H1 (cell line): Measurements from ENCODE around the gene CAMK2B. TPM values are rescaled to one million over a fixed set of nuclear protein-coding genes. Genes with fewer than 3 reads are reported as not detected.
A peak's percentile ranks its signal among the peaks of the same experiment; 100 is the strongest.

Experiments
- CTCF ChIA-PET: fragments of 300-600 bp; sonication (Branson Sonifier 250); formaldehyde crosslinking; loops from one replicate; lab custom pipeline; 2021; ENCODE audit not compliant: partially characterized antibody; lab: Charles Lee
- POLR2A ChIA-PET: fragments of 300-600 bp; sonication (Branson Sonifier 250); formaldehyde crosslinking; loops from one replicate; lab custom pipeline; 2021; ENCODE audit warnings: inconsistent platforms; ENCODE audit not compliant: partially characterized antibody; lab: Charles Lee
- DNase-seq, 2 experiments: peaks; one replicate each; pipeline versions ENCODE4 v3.0.0 to v3.0.0-alpha.2; 2010 to 2022; ENCODE audit warnings: low spot score in 2 of 2, low read depth in 1 of 2, mixed read lengths in 1 of 2
- FAIRE-seq: peaks from 2 replicates; lab custom pipeline; 2011; peaks lifted over from hg19 to GRCh38; lab: Jason Lieb, UNC
- H2AFZ ChIP-seq: 2 replicates; pipeline ENCODE4 v1.8.1; 2012; ENCODE audit warnings: low read length, inconsistent platforms
- H2AK5ac ChIP-seq: 2 replicates; pipeline ENCODE4 v1.6.1; 2013; ENCODE audit warnings: low read depth, low read length
- H2BK120ac ChIP-seq: replicated peaks from 2 replicates; pipeline ENCODE3; 2013; ENCODE audit warnings: low read depth, low read length, inconsistent platforms
- H2BK12ac ChIP-seq: 2 replicates; pipeline ENCODE4 v1.6.1; 2013; ENCODE audit warnings: low read depth, low read length
- H2BK15ac ChIP-seq: 2 replicates; pipeline ENCODE4 v1.6.1; 2013; ENCODE audit warnings: low read length
- H2BK20ac ChIP-seq: 2 replicates; pipeline ENCODE4 v1.6.1; 2013; ENCODE audit warnings: low read length
- H2BK5ac ChIP-seq: 2 replicates; pipeline ENCODE4 v1.6.1; 2013; ENCODE audit warnings: low read depth, low read length
- H3K14ac ChIP-seq: 2 replicates; pipeline ENCODE4 v1.6.1; 2013; ENCODE audit warnings: inconsistent platforms; ENCODE audit not compliant: insufficient read length
- H3K18ac ChIP-seq: 2 replicates; pipeline ENCODE4 v1.6.1; 2013; ENCODE audit warnings: low read length; ENCODE audit errors: extremely low read depth
- H3K23ac ChIP-seq: 2 replicates; pipeline ENCODE4 v1.6.1; 2013; ENCODE audit warnings: inconsistent platforms; ENCODE audit not compliant: insufficient read length
- H3K23me2 ChIP-seq: 2 replicates; pipeline ENCODE4 v1.6.1; 2013; ENCODE audit warnings: low read depth, low read length
- H3K27ac ChIP-seq: 2 replicates; pipeline ENCODE4 v1.6.1; 2011; ENCODE audit warnings: low read depth, low read length, inconsistent platforms
- H3K27me3 ChIP-seq, 4 experiments: replicated peaks in 1 of 4; 1 replicate in 1 of 4; 2 replicates in 3 of 4; pipeline versions ENCODE4 v1.6.1 to v1.8.1; 2011 to 2013; ENCODE audit warnings: low read length in 3 of 4, mild to moderate bottlenecking in 3 of 4, inconsistent platforms in 2 of 4, mixed read lengths in 2 of 4, moderate library complexity in 1 of 4; ENCODE audit not compliant: control insufficient read depth in 3 of 4, insufficient read depth in 3 of 4; ENCODE audit errors: extremely low read depth in 1 of 4
- H3K36me3 ChIP-seq, 4 experiments: 2 replicates each; pipeline versions ENCODE4 v1.6.1 to v1.8.1; 2011 to 2013; ENCODE audit warnings: mild to moderate bottlenecking in 4 of 4, low read length in 3 of 4, moderate library complexity in 2 of 4, control low read depth in 1 of 4, inconsistent platforms in 1 of 4; ENCODE audit not compliant: insufficient read depth in 4 of 4, control insufficient read depth in 2 of 4
- H3K4ac ChIP-seq: replicated peaks from 2 replicates; pipeline ENCODE3; 2013; ENCODE audit warnings: low read length, low read depth, mixed read lengths, inconsistent platforms; ENCODE audit not compliant: insufficient read length
- H3K4me1 ChIP-seq, 4 experiments: replicated peaks in 1 of 4; 1 replicate in 1 of 4; 2 replicates in 3 of 4; pipeline versions ENCODE4 v1.6.1 to v1.8.1; 2011 to 2013; ENCODE audit warnings: low read length in 3 of 4, inconsistent platforms in 2 of 4, mixed read lengths in 1 of 4; ENCODE audit not compliant: insufficient read depth in 4 of 4, control insufficient read depth in 3 of 4
- H3K4me2 ChIP-seq, 2 experiments: 2 replicates each; pipeline versions ENCODE4 v1.6.1 to v1.8.1; 2011 to 2013; ENCODE audit warnings: low read depth in 2 of 2, low read length in 2 of 2, control low read depth in 1 of 2, inconsistent platforms in 1 of 2, mild to moderate bottlenecking in 1 of 2; ENCODE audit not compliant: insufficient read depth in 1 of 2
- H3K4me3 ChIP-seq, 4 experiments: fragments of 200-600, 300-600 bp in 1 of 4; sonication (generic), shearing (Covaris generic), sonication (Bioruptor Twin) in 1 of 4; 2 replicates each; pipeline versions ENCODE4 v1.5.1 to v1.8.1; 2011 to 2016; ENCODE audit warnings: low read length in 4 of 4, low read depth in 3 of 4, control low read depth in 2 of 4, inconsistent platforms in 2 of 4, mild to moderate bottlenecking in 2 of 4, mixed read lengths in 1 of 4, moderate library complexity in 1 of 4; ENCODE audit not compliant: insufficient read depth in 2 of 4; ENCODE audit errors: extremely low read depth in 1 of 4
- H3K56ac ChIP-seq: replicated peaks from 2 replicates; pipeline ENCODE3; 2013; ENCODE audit warnings: low read depth, mild to moderate bottlenecking, mixed read lengths, low read length, inconsistent platforms; ENCODE audit not compliant: insufficient read length
- H3K79me1 ChIP-seq: 2 replicates; pipeline ENCODE4 v1.6.1; 2013; ENCODE audit warnings: low read depth, low read length, control low read depth
- H3K79me2 ChIP-seq, 2 experiments: 2 replicates each; pipeline versions ENCODE4 v1.6.1 to v1.8.1; 2012 to 2013; ENCODE audit warnings: low read length in 2 of 2, mild to moderate bottlenecking in 2 of 2, inconsistent platforms in 1 of 2; ENCODE audit not compliant: insufficient read depth in 2 of 2, control insufficient read depth in 1 of 2
- H3K9ac ChIP-seq, 4 experiments: replicated peaks in 1 of 4; 1 replicate in 1 of 4; 2 replicates in 3 of 4; pipeline versions ENCODE4 v1.6.1 to v1.8.1; 2011 to 2013; ENCODE audit warnings: low read depth in 3 of 4, low read length in 3 of 4, control low read depth in 2 of 4, mild to moderate bottlenecking in 2 of 4, moderate library complexity in 2 of 4, inconsistent platforms in 1 of 4; ENCODE audit errors: extremely low read depth in 1 of 4
- H3K9me3 ChIP-seq, 2 experiments: 2 replicates each; pipeline versions ENCODE4 v1.6.1 to v1.8.1; 2012 to 2013; ENCODE audit warnings: mild to moderate bottlenecking in 2 of 2, moderate library complexity in 2 of 2, control low read depth in 1 of 2, inconsistent platforms in 1 of 2, low read depth in 1 of 2, low read length in 1 of 2, mixed read lengths in 1 of 2; ENCODE audit not compliant: insufficient read depth in 2 of 2
- H4K20me1 ChIP-seq, 2 experiments: replicated peaks in 1 of 2; 2 replicates each; pipeline versions ENCODE3 to v1.8.1; 2011 to 2013; ENCODE audit warnings: inconsistent platforms in 2 of 2, low read length in 2 of 2, mild to moderate bottlenecking in 1 of 2; ENCODE audit not compliant: insufficient read depth in 2 of 2, control insufficient read depth in 1 of 2
- H4K5ac ChIP-seq: 2 replicates; pipeline ENCODE4 v1.6.1; 2013; ENCODE audit warnings: low read length, low read depth, mixed read lengths, inconsistent platforms; ENCODE audit not compliant: insufficient read length
- H4K8ac ChIP-seq: 2 replicates; pipeline ENCODE4 v1.8.0; 2013; ENCODE audit warnings: mild to moderate bottlenecking, moderate library complexity, low read length, inconsistent platforms; ENCODE audit not compliant: insufficient read depth; ENCODE audit errors: extremely low read depth
- H4K91ac ChIP-seq: replicated peaks from 2 replicates; pipeline ENCODE3; 2013; ENCODE audit warnings: low read length, mixed read lengths, inconsistent platforms; ENCODE audit not compliant: insufficient read length
- GABPA ChIP-seq: IDR thresholded peaks from 2 replicates; pipeline ENCODE4 v1.6.1; 2011; ENCODE audit warnings: mild to moderate bottlenecking, low read length, moderate library complexity, borderline replicate concordance; ENCODE audit not compliant: insufficient read depth
- USF2 ChIP-seq: IDR thresholded peaks from 2 replicates; pipeline ENCODE4 v1.6.1; 2011; ENCODE audit warnings: low read length, improper control_type of control experiment
- WGBS, 2 experiments: shearing (Covaris generic) in 1 of 2; methylation state at CpG; one replicate each; pipeline versions ENCODE4 v1.1.6 to v1.1.7; 2013 to 2015; ENCODE audit warnings: low lambda C conversion rate in 2 of 2, mixed read lengths in 2 of 2, inconsistent platforms in 1 of 2, low coverage in 1 of 2, missing lambda C conversion rate in 1 of 2; ENCODE audit not compliant: insufficient replicate concordance in 2 of 2, insufficient coverage in 1 of 2, insufficient read length in 1 of 2; ENCODE audit errors: extremely low coverage in 1 of 2, missing lambda C conversion rate in 1 of 2; 5-methylcytosine and 5-hydroxymethylcytosine counted together
- polyA plus RNA-seq, 7 experiments: library from polyadenylated mRNA; depleted of rRNA in 3 of 7; stranded (reverse) in 5 of 7; unstranded in 2 of 7; fragments of >200 nt in 5 of 7; fragments of 200-250 nt in 2 of 7; gene quantifications; 1 replicate in 5 of 7; 2 replicates in 1 of 7; 4 replicates in 1 of 7; pipeline versions ENCODE4 v1.2.1 to v1.2.3, GENCODE V29; 2011 to 2013; ENCODE audit warnings: missing spikeins in 2 of 7, mixed read lengths in 2 of 7
- total RNA-seq: library from RNA; stranded (reverse); fragmentation: NEBNext Ultra II Directional; extraction: Animal tissue kit (Norgen Biotek cat#: 25700); gene quantifications from 2 replicates; pipeline ENCODE4 v1.2.1, GENCODE V29; 2021

Gene CAMK2B
- total and polyA plus RNA-seq, 2 of the 8 experiments (the other 6 are each of a cell fraction or from before 2014, with no cell fraction given), result 0.05 to 0.15 TPM

- H2AK5ac ChIP-seq, result no peak overlapping the region
- no peak overlapping the region for H3K9ac ChIP-seq
- H2BK12ac ChIP-seq, result no peak overlapping the region
- no peak overlapping the region for H2BK120ac ChIP-seq
- H3K36me3 ChIP-seq, result no peaks in the 10 kb centered on the region; a peak in 1 of 8 replicates
- H3K23me2 ChIP-seq, result peaks cover 3% of the 10 kb centered on the region; the same call in 1 of the 2 replicates
- H2BK20ac ChIP-seq, result no peak overlapping the region
- H3K27ac ChIP-seq, result no peak overlapping the region
- H4K5ac ChIP-seq, result no peak overlapping the region
- no peak for TF ChIP-seq GABPA
- peak; percentile 40; the same call in 1 of the 2 replicates for TF ChIP-seq USF2
- TF ChIP-seq, all 59 proteins: peak for 1
- Histone ChIP-seq H3K79me1 (no peaks in the 10 kb centered on the region; the same call in 1 of the 2 replicates), H3K18ac (no peak overlapping the region), H3K56ac (no peak overlapping the region), H4K91ac (no peak overlapping the region), H4K20me1 (no peaks in the 10 kb centered on the region), H2BK5ac (no peak overlapping the region), H4K8ac (no peak overlapping the region), H3K79me2 (no peaks in the 10 kb centered on the region), H3K4me2 (no peak overlapping the region), H3K9me3 (no peaks in the 10 kb centered on the region), H3K23ac (no peak overlapping the region), H2AFZ (no peak overlapping the region), H3K4me1 (peaks cover 0 to 10% (median 3%) of the 10 kb centered on the region in 4 experiments; a peak in 6 of 7 replicates), H3K27me3 (peaks cover 17 to 27% (median 23%) of the 10 kb centered on the region in 4 experiments), H2BK15ac (no peak overlapping the region), H3K4ac (no peak overlapping the region), H3K14ac (no peak overlapping the region), H3K4me3 (no peak overlapping the region)
- FAIRE-seq, result no peak
- ChIA-PET POLR2A (no interaction called here), CTCF (interaction anchor here (1.4 to 2.6 kb wide), 2 partner anchors 15 to 18 kb away, joined by 4 to 19 read pairs; no protein-coding TSS in a partner anchor)
- WGBS, 2 experiments, result 77% methylated on average over 6 of the region's 6 CpGs; no CpG with 5 or more reads in 1 of the 2 experiments
- DNase-seq, result no peak
Measured at GRCh38 chr7:44330331-44330730, 4.9 kb upstream of the CAMK2B start.
